HCT116 (cell line): ENCODE measurements around the gene EPHA4. TPM values are rescaled to one million over a fixed set of nuclear protein-coding genes. Genes with fewer than 3 reads are reported as not detected.

Source experiments
- ATAC-seq: fragments of 200-7000 bp; cut with Tn5 transposase; 2 replicates; pipeline ENCODE4 v1.9.1; 2020; ENCODE audit warnings: mild to moderate bottlenecking, moderate library complexity
- BruUV-seq: library from RNA; stranded (reverse); fragments of 400-500 nt; replicated peaks from 2 replicates; lab custom pipeline; 2021; lab: Mats Ljungman, UMichigan
- CTCF ChIA-PET: fragments of 300-600 bp; sonication (Branson Sonifier 250); formaldehyde crosslinking; loops from one replicate; lab custom pipeline; 2021; ENCODE audit warnings: antibody characterized with exemption; lab: Charles Lee
- POLR2A ChIA-PET: fragments of 300-600, 350-600 bp; sonication (Branson Sonifier 250); formaldehyde crosslinking; loops from one replicate; lab custom pipeline; 2021; ENCODE audit warnings: antibody characterized with exemption; lab: Charles Lee
- RAD21 ChIA-PET, 2 experiments: fragments of 300-600 bp; sonication (Branson Sonifier 250); formaldehyde crosslinking; loops; one replicate each; lab custom pipeline; 2023; ENCODE audit warnings: low total read pairs in 2 of 2; ENCODE audit not compliant: uncharacterized antibody in 2 of 2, unreplicated experiment in 2 of 2, low non-redundant PET in 1 of 2; lab: Charles Lee
- DNase-seq: peaks from one replicate; pipeline ENCODE4 v3.0.0-alpha.2; 2010; ENCODE audit warnings: low read depth, low spot score
- H2AFZ ChIP-seq: fragments of 200-600 bp; shearing (Covaris generic), sonication (generic); 2 replicates; pipeline ENCODE4 v1.6.1; 2017; ENCODE audit warnings: low read depth, mixed run types, mixed read lengths, antibody characterized with exemption, low read length; ENCODE audit not compliant: poor library complexity, severe bottlenecking
- H3K27ac ChIP-seq: 2 replicates; pipeline ENCODE4 v1.5.1; 2012; ENCODE audit warnings: low read depth, low read length
- H3K27me3 ChIP-seq: fragments of 200-600 bp; sonication (generic); 2 replicates; pipeline ENCODE4 v1.6.1; 2016; ENCODE audit warnings: mixed run types, low read length, mixed read lengths; ENCODE audit not compliant: insufficient read depth
- H3K36me3 ChIP-seq, 2 experiments: fragments of 200-500 bp in 1 of 2; fragments of 200-600 bp in 1 of 2; sonication (Bioruptor generic) in 1 of 2; sonication (generic) in 1 of 2; 2 replicates each; pipeline versions ENCODE4 v1.5.1 to v1.6.1; 2014 to 2016; ENCODE audit warnings: low read length in 2 of 2, inconsistent platforms in 1 of 2, mixed read lengths in 1 of 2, mixed run types in 1 of 2; ENCODE audit not compliant: insufficient read depth in 2 of 2, control insufficient read depth in 1 of 2
- H3K4me1 ChIP-seq, 2 experiments: fragments of 200-600 bp in 1 of 2; sonication (generic) in 1 of 2; 2 replicates each; pipeline versions ENCODE4 v1.5.1 to v1.6.1; 2012 to 2017; ENCODE audit warnings: low read length in 2 of 2, inconsistent platforms in 1 of 2, mild to moderate bottlenecking in 1 of 2, mixed read lengths in 1 of 2, mixed run types in 1 of 2, moderate library complexity in 1 of 2; ENCODE audit not compliant: insufficient read depth in 2 of 2, control insufficient read depth in 1 of 2
- H3K4me2 ChIP-seq: fragments of 200-600 bp; sonication (generic); 2 replicates; pipeline ENCODE4 v1.6.1; 2017; ENCODE audit warnings: mixed run types, low read length, mixed read lengths
- H3K4me3 ChIP-seq, 2 experiments: fragments of 200-600 bp in 1 of 2; sonication (generic) in 1 of 2; replicated peaks in 1 of 2; 2 replicates each; pipeline ENCODE4 v1.5.1; 2011 to 2016; ENCODE audit warnings: low read length in 2 of 2, control low read depth in 1 of 2, low read depth in 1 of 2, mild to moderate bottlenecking in 1 of 2, mixed read lengths in 1 of 2, mixed run types in 1 of 2
- H3K79me2 ChIP-seq: fragments of 200-600 bp; sonication (generic); 2 replicates; pipeline ENCODE4 v1.6.1; 2017; ENCODE audit warnings: mild to moderate bottlenecking, mixed run types, low read length, moderate library complexity, mixed read lengths; ENCODE audit not compliant: insufficient read depth
- H3K9ac ChIP-seq: fragments of 200-600 bp; sonication (generic); 2 replicates; pipeline ENCODE4 v1.6.1; 2016; ENCODE audit warnings: low read length, mixed read lengths
- H3K9me2 ChIP-seq: fragments of 200-600 bp; sonication (generic), shearing (Covaris generic); 2 replicates; pipeline ENCODE4 v1.6.1; 2017; ENCODE audit warnings: mixed run types, mild to moderate bottlenecking, moderate library complexity; ENCODE audit not compliant: insufficient read depth
- H3K9me3 ChIP-seq, 2 experiments: fragments of 200-500 bp in 1 of 2; fragments of 200-600 bp in 1 of 2; sonication (Bioruptor generic) in 1 of 2; sonication (generic) in 1 of 2; 2 replicates each; pipeline ENCODE4 v1.6.1; 2014 to 2017; ENCODE audit warnings: low read length in 2 of 2, mixed read lengths in 2 of 2, inconsistent platforms in 1 of 2, low read depth in 1 of 2, mild to moderate bottlenecking in 1 of 2, mixed run types in 1 of 2, moderate library complexity in 1 of 2; ENCODE audit not compliant: control insufficient read depth in 1 of 2, insufficient read depth in 1 of 2
- H4K20me1 ChIP-seq: fragments of 200-600 bp; sonication (generic), shearing (Covaris generic); 2 replicates; pipeline ENCODE4 v1.6.1; 2017; ENCODE audit warnings: mixed run types, mild to moderate bottlenecking, moderate library complexity; ENCODE audit not compliant: insufficient read depth
- CEBPB ChIP-seq: IDR thresholded peaks from 2 replicates; pipeline ENCODE4 v1.6.1; 2012; ENCODE audit warnings: low read depth
- EZH2 ChIP-seq: fragments of 200-600 bp; sonication (generic); IDR thresholded peaks from 2 replicates; pipeline ENCODE4 v1.6.1; 2017; ENCODE audit warnings: antibody characterized with exemption, mixed run types
- EZH2phosphoT487 ChIP-seq: fragments of 200-600 bp; IDR thresholded peaks from 2 replicates; pipeline ENCODE4 v1.6.1; 2018; ENCODE audit warnings: antibody characterized with exemption, borderline replicate concordance
- FOSL1 ChIP-seq: IDR thresholded peaks from 2 replicates; pipeline ENCODE4 v1.6.1; 2012; ENCODE audit warnings: low read depth
- JUND ChIP-seq: IDR thresholded peaks from 2 replicates; pipeline ENCODE4 v1.6.1; 2012
- POLR2A ChIP-seq: IDR thresholded peaks from 2 replicates; pipeline ENCODE4 v1.7.0; 2011; ENCODE audit warnings: borderline replicate concordance; ENCODE audit not compliant: insufficient read depth, insufficient read length; ENCODE audit errors: extremely low read depth
- POLR2AphosphoS5 ChIP-seq: IDR thresholded peaks from 2 replicates; pipeline ENCODE4 v1.6.1; 2011; ENCODE audit warnings: mild to moderate bottlenecking, low read depth, low read length, moderate library complexity
- RAD21 ChIP-seq: IDR thresholded peaks from 2 replicates; pipeline ENCODE4 v1.6.1; 2012; ENCODE audit warnings: low read depth, mild to moderate bottlenecking
- SIN3A ChIP-seq: IDR thresholded peaks from 2 replicates; pipeline ENCODE4 v1.6.1; 2012; ENCODE audit warnings: low read depth
- SP1 ChIP-seq: IDR thresholded peaks from 2 replicates; pipeline ENCODE4 v1.6.1; 2012; ENCODE audit warnings: low read depth
- SRF ChIP-seq: IDR thresholded peaks from 2 replicates; pipeline ENCODE4 v1.6.1; 2012; ENCODE audit warnings: low read depth
- YY1 ChIP-seq: IDR thresholded peaks from 2 replicates; pipeline ENCODE4 v1.6.1; 2011; ENCODE audit warnings: low read length, low read depth, moderate library complexity, mild to moderate bottlenecking; ENCODE audit not compliant: insufficient replicate concordance; ENCODE audit errors: extremely low read depth
- intact Hi-C: fragments of 100-400 bp; cut with micrococcal nuclease; formaldehyde crosslinking; loops from 2 replicates; pipeline ENCODE4 v1.10.0; 2022
- total RNA-seq: library from RNA; stranded (reverse); gene quantifications from one replicate; pipeline ENCODE4 v1.2.1, GENCODE V29; 2021; ENCODE audit not compliant: unreplicated experiment
- TF ChIP-seq, protein P1 (sequence below), 3 experiments: fragments of 200-600 bp in 1 of 3; sonication (generic) in 1 of 3; IDR thresholded peaks in 2 of 3; conservative IDR thresholded peaks in 1 of 3; 2 replicates each; pipeline ENCODE4 v1.5.1; 2012 to 2017; ENCODE audit warnings: low read depth in 2 of 3, low read length in 2 of 3, antibody characterized with exemption in 1 of 3, borderline replicate concordance in 1 of 3, control low read depth in 1 of 3, mild to moderate bottlenecking in 1 of 3, mixed read lengths in 1 of 3, mixed run types in 1 of 3, moderate library complexity in 1 of 3; ENCODE audit not compliant: insufficient read depth in 1 of 3
- TF ChIP-seq, protein P2 (sequence below): IDR thresholded peaks from 2 replicates; pipeline ENCODE4 v1.6.1; 2011; ENCODE audit warnings: mild to moderate bottlenecking, low read length, moderate library complexity; ENCODE audit not compliant: insufficient replicate concordance; ENCODE audit errors: extremely low read depth
- TF ChIP-seq, protein P3 (sequence below): IDR thresholded peaks from 2 replicates; pipeline ENCODE4 v1.6.1; 2012; ENCODE audit warnings: low read depth

Gene EPHA4
- total RNA-seq, 1 experiment from 2014 or later: 3.5 TPM

DNA sequence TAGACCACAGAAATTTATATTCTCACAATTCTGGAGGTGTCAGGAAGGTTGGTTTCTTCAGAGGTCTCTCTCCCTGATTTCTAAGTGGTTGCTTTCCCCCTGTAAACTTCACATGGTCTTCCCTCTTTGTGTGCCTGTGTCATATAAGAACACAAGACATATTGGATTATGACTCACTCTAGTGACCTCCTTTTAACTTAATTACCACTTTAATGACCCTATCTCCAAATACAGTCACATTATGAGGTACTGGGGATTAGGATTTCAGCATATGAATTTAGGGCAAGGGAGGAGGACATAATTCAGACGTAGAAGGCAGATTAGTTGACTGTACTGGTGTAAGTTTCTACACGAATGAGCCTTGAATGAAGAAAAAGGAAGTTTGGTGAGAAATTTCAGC lies 38.2 kb upstream of the EPHA4 start:
- no peaks in the 10 kb centered on the region for H3K79me2 ChIP-seq
- no peaks in the 10 kb centered on the region for H3K4me1 ChIP-seq
- no peak for ATAC-seq
- ChIA-PET CTCF (no interaction called here), RAD21 (no interaction called here), POLR2A (no interaction called here)
- intact Hi-C loops: no loop called here
- no peaks in the 10 kb centered on the region for H3K36me3 ChIP-seq
- no peaks in the 10 kb centered on the region for H3K9me3 ChIP-seq
- H2AFZ ChIP-seq: no peak overlapping the region
- no peaks in the 10 kb centered on the region for H4K20me1 ChIP-seq
- H3K4me3 ChIP-seq: no peak overlapping the region
- no TSS peak for BruUV-seq
- TF ChIP-seq EZH2 (no peak), CEBPB (no peak), RAD21 (no peak), FOSL1 (no peak)
- TF ChIP-seq, protein P1, sequence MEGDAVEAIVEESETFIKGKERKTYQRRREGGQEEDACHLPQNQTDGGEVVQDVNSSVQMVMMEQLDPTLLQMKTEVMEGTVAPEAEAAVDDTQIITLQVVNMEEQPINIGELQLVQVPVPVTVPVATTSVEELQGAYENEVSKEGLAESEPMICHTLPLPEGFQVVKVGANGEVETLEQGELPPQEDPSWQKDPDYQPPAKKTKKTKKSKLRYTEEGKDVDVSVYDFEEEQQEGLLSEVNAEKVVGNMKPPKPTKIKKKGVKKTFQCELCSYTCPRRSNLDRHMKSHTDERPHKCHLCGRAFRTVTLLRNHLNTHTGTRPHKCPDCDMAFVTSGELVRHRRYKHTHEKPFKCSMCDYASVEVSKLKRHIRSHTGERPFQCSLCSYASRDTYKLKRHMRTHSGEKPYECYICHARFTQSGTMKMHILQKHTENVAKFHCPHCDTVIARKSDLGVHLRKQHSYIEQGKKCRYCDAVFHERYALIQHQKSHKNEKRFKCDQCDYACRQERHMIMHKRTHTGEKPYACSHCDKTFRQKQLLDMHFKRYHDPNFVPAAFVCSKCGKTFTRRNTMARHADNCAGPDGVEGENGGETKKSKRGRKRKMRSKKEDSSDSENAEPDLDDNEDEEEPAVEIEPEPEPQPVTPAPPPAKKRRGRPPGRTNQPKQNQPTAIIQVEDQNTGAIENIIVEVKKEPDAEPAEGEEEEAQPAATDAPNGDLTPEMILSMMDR (IDR thresholded peaks at IDR 0.05 in 2 of 3, conservative IDR thresholded peaks at IDR 0.05 in 1 of 3; ENCODE audit: borderline replicate concordance in 1 of 3, insufficient read depth in 1 of 3, low read depth in 2 of 3, low read length in 2 of 3): no peak
- H3K4me2 ChIP-seq: no peak overlapping the region
- H3K9me2 ChIP-seq: no peaks in the 10 kb centered on the region
- H3K27me3 ChIP-seq: peaks cover 28% of the 10 kb centered on the region
- no peak for DNase-seq
- H3K27ac ChIP-seq: no peak overlapping the region
- no peak overlapping the region for H3K9ac ChIP-seq

DNA sequence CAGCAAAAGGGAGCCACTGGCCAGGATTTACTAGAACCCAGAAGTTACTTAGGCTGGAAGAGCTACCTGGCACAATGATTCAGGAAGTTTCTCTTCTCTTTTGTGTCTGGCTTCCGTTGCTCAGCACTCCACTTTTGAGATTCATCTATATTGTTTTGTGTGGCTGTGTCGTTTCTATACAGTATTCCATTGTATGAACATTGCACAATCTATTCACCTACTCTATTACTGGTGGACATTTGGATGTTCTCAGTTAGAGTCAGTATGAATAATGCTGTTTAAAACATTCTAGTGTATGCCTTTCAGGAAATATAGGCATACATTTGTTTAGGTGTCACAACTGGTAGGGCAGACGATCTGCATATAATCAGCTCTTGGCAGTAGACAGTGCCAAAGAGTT lies 36.3 kb upstream of the EPHA4 start:
- no peak for DNase-seq
- Histone ChIP-seq H2AFZ (no peak overlapping the region), H4K20me1 (no peaks in the 10 kb centered on the region), H3K36me3 (no peaks in the 10 kb centered on the region), H3K79me2 (no peaks in the 10 kb centered on the region), H3K4me1 (no peaks in the 10 kb centered on the region), H3K27me3 (peaks cover 43% of the 10 kb centered on the region), H3K27ac (no peak overlapping the region), H3K9me3 (no peaks in the 10 kb centered on the region), H3K4me2 (no peak overlapping the region), H3K9ac (no peak overlapping the region), H3K9me2 (no peaks in the 10 kb centered on the region), H3K4me3 (no peak overlapping the region)
- ChIA-PET POLR2A (no interaction called here), RAD21 (no interaction called here), CTCF (no interaction called here)
- no peak for ATAC-seq
- intact Hi-C loops: no loop called here
- no TSS peak for BruUV-seq
- TF ChIP-seq FOSL1 (no peak), YY1 (no peak), POLR2AphosphoS5 (no peak), EZH2phosphoT487 (no peak), SIN3A (no peak), POLR2A (no peak), JUND (no peak), SP1 (no peak), SRF (no peak)
- TF ChIP-seq, protein P2, sequence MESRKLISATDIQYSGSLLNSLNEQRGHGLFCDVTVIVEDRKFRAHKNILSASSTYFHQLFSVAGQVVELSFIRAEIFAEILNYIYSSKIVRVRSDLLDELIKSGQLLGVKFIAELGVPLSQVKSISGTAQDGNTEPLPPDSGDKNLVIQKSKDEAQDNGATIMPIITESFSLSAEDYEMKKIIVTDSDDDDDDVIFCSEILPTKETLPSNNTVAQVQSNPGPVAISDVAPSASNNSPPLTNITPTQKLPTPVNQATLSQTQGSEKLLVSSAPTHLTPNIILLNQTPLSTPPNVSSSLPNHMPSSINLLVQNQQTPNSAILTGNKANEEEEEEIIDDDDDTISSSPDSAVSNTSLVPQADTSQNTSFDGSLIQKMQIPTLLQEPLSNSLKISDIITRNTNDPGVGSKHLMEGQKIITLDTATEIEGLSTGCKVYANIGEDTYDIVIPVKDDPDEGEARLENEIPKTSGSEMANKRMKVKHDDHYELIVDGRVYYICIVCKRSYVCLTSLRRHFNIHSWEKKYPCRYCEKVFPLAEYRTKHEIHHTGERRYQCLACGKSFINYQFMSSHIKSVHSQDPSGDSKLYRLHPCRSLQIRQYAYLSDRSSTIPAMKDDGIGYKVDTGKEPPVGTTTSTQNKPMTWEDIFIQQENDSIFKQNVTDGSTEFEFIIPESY: no peak
- TF ChIP-seq, protein P3, sequence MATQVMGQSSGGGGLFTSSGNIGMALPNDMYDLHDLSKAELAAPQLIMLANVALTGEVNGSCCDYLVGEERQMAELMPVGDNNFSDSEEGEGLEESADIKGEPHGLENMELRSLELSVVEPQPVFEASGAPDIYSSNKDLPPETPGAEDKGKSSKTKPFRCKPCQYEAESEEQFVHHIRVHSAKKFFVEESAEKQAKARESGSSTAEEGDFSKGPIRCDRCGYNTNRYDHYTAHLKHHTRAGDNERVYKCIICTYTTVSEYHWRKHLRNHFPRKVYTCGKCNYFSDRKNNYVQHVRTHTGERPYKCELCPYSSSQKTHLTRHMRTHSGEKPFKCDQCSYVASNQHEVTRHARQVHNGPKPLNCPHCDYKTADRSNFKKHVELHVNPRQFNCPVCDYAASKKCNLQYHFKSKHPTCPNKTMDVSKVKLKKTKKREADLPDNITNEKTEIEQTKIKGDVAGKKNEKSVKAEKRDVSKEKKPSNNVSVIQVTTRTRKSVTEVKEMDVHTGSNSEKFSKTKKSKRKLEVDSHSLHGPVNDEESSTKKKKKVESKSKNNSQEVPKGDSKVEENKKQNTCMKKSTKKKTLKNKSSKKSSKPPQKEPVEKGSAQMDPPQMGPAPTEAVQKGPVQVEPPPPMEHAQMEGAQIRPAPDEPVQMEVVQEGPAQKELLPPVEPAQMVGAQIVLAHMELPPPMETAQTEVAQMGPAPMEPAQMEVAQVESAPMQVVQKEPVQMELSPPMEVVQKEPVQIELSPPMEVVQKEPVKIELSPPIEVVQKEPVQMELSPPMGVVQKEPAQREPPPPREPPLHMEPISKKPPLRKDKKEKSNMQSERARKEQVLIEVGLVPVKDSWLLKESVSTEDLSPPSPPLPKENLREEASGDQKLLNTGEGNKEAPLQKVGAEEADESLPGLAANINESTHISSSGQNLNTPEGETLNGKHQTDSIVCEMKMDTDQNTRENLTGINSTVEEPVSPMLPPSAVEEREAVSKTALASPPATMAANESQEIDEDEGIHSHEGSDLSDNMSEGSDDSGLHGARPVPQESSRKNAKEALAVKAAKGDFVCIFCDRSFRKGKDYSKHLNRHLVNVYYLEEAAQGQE: no peak
